ENCODE data around the gene RABAC1. TPM values are rescaled to one million over a fixed set of nuclear protein-coding genes. Genes with fewer than 3 reads are reported as not detected.
"Not testable (repeated sequence)": the region's sequence is repeated elsewhere in the genome, so short reads cannot be mapped to it uniquely, and the experiment has no call there.

RABAC1 gene
- total and polyA plus RNA-seq, 9 donors: 59.0 to 110 (median 88.6) TPM

- Histone ChIP-seq H3K4me3 (ENCODE audit: low read length) (no peak overlapping the region), H3K27ac (ENCODE audit: low read length) (no peak overlapping the region), H3K27me3 (ENCODE audit: control insufficient read depth, insufficient read depth, low read length) (peaks cover 98% of the 10 kb centered on the region), H3K36me3 (ENCODE audit: control insufficient read depth, insufficient read depth, low read length) (no peaks in the 10 kb centered on the region), H3K4me1 (ENCODE audit: control insufficient read depth, insufficient read depth, low read length) (no peaks in the 10 kb centered on the region), H3K9me3 (replicated peaks; ENCODE audit: control insufficient read depth, low read depth, low read length) (no peaks in the 10 kb centered on the region)
- WGBS (ENCODE audit: insufficient coverage): under 1% methylated on average over 34 of the region's 38 CpGs
- DNase-seq: no peak
These were observed 43.9 kb downstream of the RABAC1 start for GRCh38 chr19:41915021-41915775.

GRCh38 chr19:41914424-41914834, 44.7 kb downstream of the RABAC1 start:
- WGBS (ENCODE audit: insufficient coverage): no CpG with 5 or more reads among the region's 5 CpGs

GRCh38 chr19:41913538-41914423, 45.3 kb downstream of the RABAC1 start:
- WGBS (ENCODE audit: insufficient coverage): 5% methylated on average over 21 of the region's 21 CpGs
- DNase-seq: no peak

More at GRCh38 chr19:41914424-41914834, 44.7 kb downstream of the RABAC1 start:
- not testable (repeated sequence) for H3K9me3 ChIP-seq (replicated peaks; ENCODE audit: control insufficient read depth, low read depth, low read length); DNase-seq; H3K4me3 ChIP-seq (ENCODE audit: low read length); H3K27ac ChIP-seq (ENCODE audit: low read length); H3K36me3 ChIP-seq (ENCODE audit: control insufficient read depth, insufficient read depth, low read length); H3K4me1 ChIP-seq (ENCODE audit: control insufficient read depth, insufficient read depth, low read length)
- peaks cover 95% of the 10 kb centered on the region for H3K27me3 ChIP-seq (ENCODE audit: control insufficient read depth, insufficient read depth, low read length)

DNA sequence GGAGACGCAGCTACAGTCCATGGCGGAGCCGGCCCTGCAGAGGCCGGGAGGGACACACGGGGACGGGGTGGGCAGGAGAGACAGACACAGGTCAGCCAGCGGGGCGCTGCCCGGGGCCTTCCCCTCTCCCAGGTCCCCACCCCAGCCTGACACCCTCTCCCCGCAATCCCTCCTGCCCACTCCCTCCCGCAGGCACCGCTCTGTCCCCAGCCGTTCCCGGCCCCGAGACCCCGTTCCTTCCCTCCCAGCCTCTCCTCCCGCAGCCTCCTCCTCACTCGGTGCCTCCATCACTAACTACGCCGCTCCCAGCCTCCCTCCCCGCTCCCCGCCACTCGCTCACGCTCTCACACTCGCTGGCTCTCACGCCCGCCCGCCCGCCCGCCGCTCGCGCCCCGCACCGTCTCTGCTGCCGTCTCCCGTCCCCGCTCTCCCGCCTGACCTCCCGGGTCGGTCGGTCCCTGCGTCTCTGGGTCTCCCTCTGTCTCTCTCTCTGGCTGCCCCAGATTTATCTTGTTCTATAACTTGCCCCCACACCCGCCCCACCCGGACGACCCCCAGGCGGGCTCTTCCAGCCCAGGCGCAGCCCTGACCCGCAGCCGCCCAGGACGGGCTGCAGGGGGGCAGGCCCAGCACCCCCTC, 46.1 kb downstream of the RABAC1 start:
- Histone ChIP-seq H3K4me1 (ENCODE audit: control insufficient read depth, insufficient read depth, low read length) (no peaks in the 10 kb centered on the region), H3K27ac (ENCODE audit: low read length) (no peak overlapping the region), H3K4me3 (ENCODE audit: low read length) (no peak overlapping the region), H3K36me3 (ENCODE audit: control insufficient read depth, insufficient read depth, low read length) (no peaks in the 10 kb centered on the region), H3K27me3 (ENCODE audit: control insufficient read depth, insufficient read depth, low read length) (peaks cover 89% of the 10 kb centered on the region), H3K9me3 (replicated peaks; ENCODE audit: control insufficient read depth, low read depth, low read length) (no peaks in the 10 kb centered on the region)
- under 1% methylated on average over 37 of the region's 51 CpGs for WGBS (ENCODE audit: insufficient coverage)
- DNase-seq: no peak

More at GRCh38 chr19:41913538-41914423, 45.3 kb downstream of the RABAC1 start:
- Histone ChIP-seq H3K9me3 (replicated peaks; ENCODE audit: control insufficient read depth, low read depth, low read length) (no peaks in the 10 kb centered on the region), H3K27ac (ENCODE audit: low read length) (no peak overlapping the region), H3K4me1 (ENCODE audit: control insufficient read depth, insufficient read depth, low read length) (no peaks in the 10 kb centered on the region), H3K27me3 (ENCODE audit: control insufficient read depth, insufficient read depth, low read length) (peaks cover 96% of the 10 kb centered on the region), H3K4me3 (ENCODE audit: low read length) (no peak overlapping the region), H3K36me3 (ENCODE audit: control insufficient read depth, insufficient read depth, low read length) (no peaks in the 10 kb centered on the region)

DNA sequence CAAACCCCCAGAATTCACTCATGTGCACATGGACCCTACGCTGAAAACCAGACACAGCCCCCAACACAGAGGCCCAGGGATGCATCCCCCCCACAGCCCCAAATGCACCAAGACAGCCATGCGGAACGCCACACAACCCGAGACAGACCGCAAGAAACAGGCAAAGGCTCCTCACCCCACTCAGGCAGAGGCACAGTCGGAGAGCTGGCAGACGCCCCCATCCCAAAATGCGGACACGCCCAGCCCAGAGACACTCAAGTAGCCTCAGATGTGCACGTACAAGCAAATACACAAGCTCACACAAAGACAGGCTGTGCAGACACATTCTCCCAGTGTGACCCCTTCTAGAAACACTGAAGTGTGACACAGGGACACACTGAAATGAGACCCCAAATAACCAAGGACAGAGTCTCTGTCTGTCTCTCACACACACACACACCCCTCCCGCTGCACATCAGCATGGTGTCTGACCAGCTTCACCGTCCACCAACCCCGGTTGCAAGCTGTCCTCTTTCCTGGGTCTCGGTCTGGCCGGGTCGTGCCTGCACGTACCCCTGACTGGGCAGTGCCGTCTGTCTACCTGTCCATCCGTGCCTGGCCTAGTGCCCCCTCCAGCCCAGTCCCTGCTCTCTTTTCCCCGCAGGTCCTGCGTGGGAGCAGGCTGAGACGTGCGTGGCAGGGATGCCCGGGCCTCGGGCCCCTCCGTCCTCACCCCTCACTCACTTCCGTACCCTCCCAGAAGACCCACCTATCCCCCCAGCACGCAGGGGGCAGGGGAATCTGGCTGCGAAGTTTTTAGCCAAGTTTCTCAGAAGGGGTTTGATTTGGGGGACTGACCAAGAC, 47.0 kb downstream of the RABAC1 start:
- Histone ChIP-seq H3K9me3 (replicated peaks; ENCODE audit: control insufficient read depth, low read depth, low read length) (no peaks in the 10 kb centered on the region), H3K4me3 (ENCODE audit: low read length) (no peak overlapping the region), H3K36me3 (ENCODE audit: control insufficient read depth, insufficient read depth, low read length) (peaks cover 4% of the 10 kb centered on the region), H3K27me3 (ENCODE audit: control insufficient read depth, insufficient read depth, low read length) (peaks cover 80% of the 10 kb centered on the region), H3K4me1 (ENCODE audit: control insufficient read depth, insufficient read depth, low read length) (no peaks in the 10 kb centered on the region), H3K27ac (ENCODE audit: low read length) (no peak overlapping the region)
- 6% methylated on average over 23 of the region's 29 CpGs for WGBS (ENCODE audit: insufficient coverage)
- DNase-seq: no peak

DNA sequence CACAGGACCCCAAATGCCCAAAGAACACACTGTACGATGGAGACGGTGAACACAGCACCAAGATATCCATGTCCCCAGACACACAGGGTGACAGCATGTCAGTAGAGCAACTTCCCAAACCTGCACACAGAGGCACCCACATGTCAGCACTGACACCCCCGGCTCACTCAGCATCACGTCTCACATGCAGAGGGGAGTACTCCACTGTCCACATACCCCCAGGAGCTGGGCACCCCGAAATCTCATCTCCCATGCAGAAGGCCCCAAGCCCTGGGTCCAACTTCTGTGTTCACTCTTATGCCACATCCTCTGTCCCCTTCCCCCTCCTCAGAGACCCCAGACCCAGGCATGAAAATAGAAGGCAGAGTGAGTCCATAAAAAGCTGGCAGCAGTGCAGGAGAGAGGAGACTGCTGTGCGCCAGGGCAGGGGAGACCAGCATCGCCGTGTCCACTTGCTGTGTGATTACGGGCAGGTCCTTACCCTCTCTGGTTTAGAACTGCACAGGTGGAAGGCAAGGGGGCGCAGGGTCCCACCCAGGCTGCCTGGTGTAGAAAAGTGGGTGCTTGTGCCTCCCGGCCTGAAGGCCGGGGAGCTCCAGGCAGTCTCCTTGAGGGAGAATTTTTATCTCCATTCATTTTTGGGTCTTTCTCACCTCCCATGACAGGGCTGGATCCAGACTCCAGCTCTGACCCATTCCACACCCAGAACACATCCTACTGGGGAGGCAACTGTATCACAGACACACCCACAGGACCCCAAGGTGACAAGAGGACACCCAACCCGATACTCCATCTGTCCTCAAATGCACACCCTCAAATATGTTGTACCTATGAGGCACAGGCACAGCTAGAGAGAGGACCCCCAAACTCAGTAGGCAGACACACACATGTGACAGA, 47.9 kb downstream of the RABAC1 start:
- WGBS (ENCODE audit: insufficient coverage): 64% methylated on average over 6 of the region's 13 CpGs
- DNase-seq: no peak
- H3K27me3 ChIP-seq (ENCODE audit: control insufficient read depth, insufficient read depth, low read length): peaks cover 71% of the 10 kb centered on the region

DNA sequence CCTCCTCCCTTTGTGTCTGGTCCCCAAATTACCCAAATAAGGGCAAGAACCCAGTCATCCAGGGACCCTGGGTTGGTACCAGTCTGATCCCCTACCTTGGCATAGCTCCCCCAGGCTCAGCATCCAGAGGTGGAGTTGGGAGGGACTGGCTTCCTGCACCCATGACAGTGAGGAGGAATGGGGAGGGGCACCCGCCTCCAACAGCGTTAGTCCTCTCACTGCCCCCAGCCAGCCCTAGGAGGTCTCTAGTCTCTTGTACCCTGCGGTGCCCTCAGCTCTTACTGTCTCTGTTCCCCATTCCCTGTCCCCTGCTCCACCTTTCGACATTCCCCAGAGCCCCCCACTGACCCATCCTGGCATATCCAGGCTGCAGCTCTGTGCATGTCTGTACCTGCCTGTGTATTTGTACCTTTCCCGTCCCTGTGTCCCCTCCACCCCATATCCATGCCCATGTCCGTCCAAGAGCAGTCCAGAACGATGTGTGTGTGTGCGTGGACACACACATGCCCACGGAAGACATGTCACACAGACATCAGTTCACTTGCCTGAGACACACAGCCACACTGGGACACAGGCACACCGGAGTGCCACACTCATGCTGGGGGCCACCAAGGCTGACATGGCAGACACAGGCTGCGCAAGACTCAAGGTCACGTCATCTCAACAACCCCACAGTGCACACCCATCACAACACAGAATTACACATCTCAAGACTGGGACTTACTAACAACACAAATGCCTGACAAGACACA, 48.7 kb downstream of the RABAC1 start:
- 73% methylated on average over 12 of the region's 12 CpGs for WGBS (ENCODE audit: insufficient coverage)

More for the DNA sequence above, 47.9 kb downstream of the RABAC1 start:
- Histone ChIP-seq H3K27ac (ENCODE audit: low read length) (no peak overlapping the region), H3K4me3 (ENCODE audit: low read length) (no peak overlapping the region), H3K36me3 (ENCODE audit: control insufficient read depth, insufficient read depth, low read length) (peaks cover 12% of the 10 kb centered on the region), H3K9me3 (replicated peaks; ENCODE audit: control insufficient read depth, low read depth, low read length) (no peaks in the 10 kb centered on the region), H3K4me1 (ENCODE audit: control insufficient read depth, insufficient read depth, low read length) (no peaks in the 10 kb centered on the region)

DNA sequence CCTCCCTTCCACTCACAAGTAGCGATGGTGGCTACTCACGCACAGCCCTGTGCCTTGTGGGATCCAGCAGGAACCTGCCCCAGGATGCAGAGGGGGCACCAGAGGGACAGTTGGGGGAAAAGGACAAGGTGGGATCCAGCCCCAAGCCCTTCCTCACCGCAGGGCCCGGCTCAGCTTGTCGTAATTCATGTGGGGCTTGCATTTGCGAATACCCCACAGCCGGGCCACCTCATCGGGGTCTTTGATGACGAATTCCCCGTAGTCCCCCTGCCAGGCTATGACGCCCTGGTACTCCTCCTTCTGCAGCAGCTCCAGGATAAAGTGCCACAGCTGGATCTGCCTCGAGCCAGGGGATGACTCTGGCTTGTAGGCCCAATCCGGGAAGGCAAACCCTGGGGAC, 49.4 kb downstream of the RABAC1 start:
- WGBS (ENCODE audit: insufficient coverage): 38% methylated on average over 9 of the region's 13 CpGs
- H3K36me3 ChIP-seq (ENCODE audit: control insufficient read depth, insufficient read depth, low read length): peaks cover 28% of the 10 kb centered on the region

More for the DNA sequence above, 48.7 kb downstream of the RABAC1 start:
- Histone ChIP-seq H3K9me3 (replicated peaks; ENCODE audit: control insufficient read depth, low read depth, low read length) (no peaks in the 10 kb centered on the region), H3K4me1 (ENCODE audit: control insufficient read depth, insufficient read depth, low read length) (no peaks in the 10 kb centered on the region), H3K36me3 (ENCODE audit: control insufficient read depth, insufficient read depth, low read length) (peaks cover 20% of the 10 kb centered on the region), H3K27ac (ENCODE audit: low read length) (no peak overlapping the region), H3K27me3 (ENCODE audit: control insufficient read depth, insufficient read depth, low read length) (peaks cover 63% of the 10 kb centered on the region), H3K4me3 (ENCODE audit: low read length) (no peak overlapping the region)
- no peak for DNase-seq

More for the DNA sequence above, 49.4 kb downstream of the RABAC1 start:
- no peak overlapping the region for H3K4me3 ChIP-seq (ENCODE audit: low read length)
- peaks cover 56% of the 10 kb centered on the region for H3K27me3 ChIP-seq (ENCODE audit: control insufficient read depth, insufficient read depth, low read length)
- no peak overlapping the region for H3K27ac ChIP-seq (ENCODE audit: low read length)
- H3K4me1 ChIP-seq (ENCODE audit: control insufficient read depth, insufficient read depth, low read length): no peaks in the 10 kb centered on the region
- H3K9me3 ChIP-seq (replicated peaks; ENCODE audit: control insufficient read depth, low read depth, low read length): no peaks in the 10 kb centered on the region
- DNase-seq: no peak
